MM.1S (cell line): ENCODE data around the gene ASH1L.
"Not testable (repeated sequence)": the region's sequence is repeated elsewhere in the genome, so short reads cannot be mapped to it uniquely, and the experiment has no call there.

ENCODE experiments used
- CTCF ChIP-seq: fragments of 300-600 bp; sonication (generic); IDR thresholded peaks from 2 replicates; pipeline ENCODE4 v1.5.1; 2016; ENCODE audit warnings: antibody characterized with exemption, low read length, mixed read lengths
- EZH2 ChIP-seq: fragments of 300-600 bp; sonication (generic); optimal IDR thresholded peaks from 2 replicates; pipeline ENCODE3; 2017; ENCODE audit warnings: low read depth, mild to moderate bottlenecking, antibody characterized with exemption, low read length, mixed read lengths
- EZH2phosphoT487 ChIP-seq: fragments of 300-600 bp; sonication (generic); IDR thresholded peaks from 2 replicates; pipeline ENCODE4 v1.6.1; 2018; ENCODE audit warnings: antibody characterized with exemption, low read length

- TF ChIP-seq CTCF, EZH2, EZH2phosphoT487: not testable (repeated sequence)
Observed at GRCh38 chr1:155589282-155589681, 26.7 kb upstream of the ASH1L start.
